A549 treated with AZD2906 at 1 μM for 4 hours (cell line): ENCODE results near the gene PABPN1. TPM values are rescaled to one million over a fixed set of nuclear protein-coding genes. Genes with fewer than 3 reads are reported as not detected.

Experiments used
- total RNA-seq: library from RNA; stranded (reverse); fragments of 200-300 nt; extraction: Qiagen RNA extraction; gene quantifications from 5 replicates; pipeline ENCODE4 v1.2.3, GENCODE V29; 2022

PABPN1 gene, protein sequence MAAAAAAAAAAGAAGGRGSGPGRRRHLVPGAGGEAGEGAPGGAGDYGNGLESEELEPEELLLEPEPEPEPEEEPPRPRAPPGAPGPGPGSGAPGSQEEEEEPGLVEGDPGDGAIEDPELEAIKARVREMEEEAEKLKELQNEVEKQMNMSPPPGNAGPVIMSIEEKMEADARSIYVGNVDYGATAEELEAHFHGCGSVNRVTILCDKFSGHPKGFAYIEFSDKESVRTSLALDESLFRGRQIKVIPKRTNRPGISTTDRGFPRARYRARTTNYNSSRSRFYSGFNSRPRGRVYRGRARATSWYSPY
- total RNA-seq: 132 to 144 TPM (median 142 TPM) in 5 replicates

DNA sequence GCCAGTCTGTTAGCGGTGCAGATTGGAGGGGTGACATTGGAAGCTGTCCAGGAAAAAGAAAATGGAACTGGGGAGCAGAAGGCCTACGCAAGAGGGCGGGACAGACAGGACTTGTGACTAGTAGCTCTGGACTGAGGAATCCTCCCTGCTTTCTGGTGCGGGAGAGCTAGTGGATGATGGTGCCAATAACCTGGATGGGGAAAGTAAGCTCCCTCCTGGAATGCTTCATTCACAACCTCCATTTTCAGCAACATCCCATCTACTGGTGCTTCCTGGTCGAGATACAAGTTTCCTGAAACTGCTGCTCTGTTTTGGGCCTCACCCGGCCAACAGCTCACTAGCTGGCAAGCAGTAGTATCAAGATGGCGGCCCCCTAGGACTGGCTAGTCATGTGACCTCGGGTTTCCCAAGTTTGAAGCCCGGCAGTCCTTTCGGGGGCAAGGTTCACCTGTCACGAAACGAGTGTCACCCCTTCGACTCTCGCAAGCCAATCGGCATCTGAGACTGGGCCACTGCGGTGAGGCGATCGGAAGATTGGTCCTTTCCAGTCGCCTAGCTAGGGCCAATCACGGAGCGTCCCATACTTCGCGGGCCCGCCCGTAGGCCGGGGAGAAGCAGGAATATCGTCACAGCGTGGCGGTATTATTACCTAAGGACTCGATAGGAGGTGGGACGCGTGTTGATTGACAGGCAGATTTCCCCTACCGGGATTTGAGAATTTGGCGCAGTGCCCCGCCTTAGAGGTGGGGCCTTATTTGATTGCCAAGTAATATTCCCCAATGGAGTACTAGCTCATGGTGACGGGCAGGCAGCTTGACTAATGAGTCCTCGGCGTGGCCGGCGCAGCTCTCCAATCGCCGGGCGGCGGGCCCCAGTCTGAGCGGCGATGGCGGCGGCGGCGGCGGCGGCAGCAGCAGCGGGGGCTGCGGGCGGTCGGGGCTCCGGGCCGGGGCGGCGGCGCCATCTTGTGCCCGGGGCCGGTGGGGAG, at the start of gene PABPN1:
TSS of gene PABPN1 (plus strand) at position 874 of the 988 bp plus-strand sequence. CDS start at position 887, 13 bp downstream.

DNA sequence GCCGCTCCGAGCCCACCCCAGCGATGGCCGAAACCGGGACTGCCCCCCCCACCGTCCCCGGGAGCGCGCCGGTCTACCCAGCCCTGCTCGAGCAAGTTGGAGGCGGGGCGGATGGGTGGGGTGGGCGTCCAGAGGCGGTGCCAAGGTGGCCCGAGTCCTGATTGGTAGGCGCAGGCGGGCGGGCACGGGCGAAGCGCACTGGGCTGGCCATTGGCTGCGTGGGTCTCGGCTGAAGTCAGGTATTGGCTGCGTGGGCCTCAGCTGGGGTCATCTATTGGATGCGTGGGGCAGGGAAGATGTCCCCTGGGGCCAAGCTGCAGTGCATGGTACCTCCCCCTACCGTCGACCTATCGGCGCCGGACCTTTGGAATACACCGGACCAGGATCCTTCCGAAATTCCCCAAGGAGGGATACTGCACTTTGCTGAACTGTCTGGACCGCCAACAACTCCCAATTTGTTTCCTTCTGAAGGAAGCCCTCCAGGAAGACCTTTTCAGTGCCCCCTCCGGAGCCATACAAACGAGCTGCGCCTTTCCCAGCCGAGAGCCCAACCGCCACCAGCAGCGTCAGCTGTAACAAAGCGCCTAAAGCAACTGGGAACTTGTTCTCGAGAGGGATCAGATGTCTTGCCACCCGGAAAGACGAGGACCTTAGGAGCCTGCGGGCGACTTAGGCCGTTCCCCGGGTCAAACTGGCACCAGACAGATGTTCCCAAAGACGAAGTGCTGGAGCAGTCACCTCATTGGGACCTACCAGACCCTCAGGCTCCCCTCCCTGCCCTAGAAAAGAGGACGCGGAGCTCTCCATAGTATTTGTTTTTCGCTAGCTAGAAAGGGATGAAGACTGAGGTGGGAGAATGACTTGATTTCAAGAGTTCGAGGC, 35.0 kb upstream of the PABPN1 start, which contains the start of gene HOMEZ:
TSS of gene HOMEZ (minus strand) at position 113 of the 882 bp plus-strand sequence. CDS start 180 bp downstream, outside the sequence.

DNA sequence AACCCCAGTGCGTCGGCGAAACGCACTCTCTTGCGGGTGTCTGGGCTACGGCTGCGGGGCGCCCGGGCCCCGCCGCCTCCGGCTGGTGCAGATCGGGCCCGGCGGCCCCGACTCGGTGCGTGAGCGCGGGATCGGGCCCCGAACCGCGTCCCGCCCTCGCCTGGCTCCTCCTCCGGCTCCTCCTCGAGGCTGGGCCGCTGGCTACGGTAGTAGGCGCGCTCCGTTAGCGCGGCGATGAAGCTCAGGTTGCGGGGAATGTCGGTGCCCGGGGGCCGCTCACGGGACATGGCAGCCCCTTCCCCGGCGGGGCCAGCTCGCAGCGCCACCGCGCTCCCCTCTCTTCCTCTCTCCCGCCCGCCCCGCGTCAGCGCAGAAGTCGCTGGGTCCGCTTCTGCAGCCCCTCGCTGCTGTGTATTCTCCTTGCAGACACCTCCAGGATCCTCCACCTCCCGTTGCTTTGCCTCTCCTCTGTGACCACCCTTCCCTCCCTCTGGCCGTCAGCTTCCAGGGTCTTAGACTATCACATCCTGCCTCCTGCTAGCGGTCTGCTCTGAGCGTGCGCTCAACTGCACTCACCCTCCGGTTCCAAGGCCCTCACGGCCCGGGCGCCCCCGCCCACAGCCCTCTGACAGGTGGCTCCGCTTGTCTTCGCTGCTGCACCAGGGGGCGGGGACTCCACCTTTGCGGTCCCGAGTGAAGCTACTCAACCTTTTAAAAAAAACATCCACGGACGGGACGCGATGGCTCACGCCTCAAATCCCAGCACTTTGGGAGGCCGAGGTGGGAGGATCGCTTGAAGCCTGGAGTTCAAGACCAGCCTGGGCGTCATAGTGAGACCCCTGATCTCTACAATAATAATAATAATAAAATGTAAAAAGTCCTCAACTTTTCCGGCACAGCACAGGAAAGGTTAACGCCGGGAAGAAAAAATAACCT, 18.7 kb upstream of the PABPN1 start, which contains the start of gene PPP1R3E:
TSS of gene PPP1R3E (minus strand) at position 570 of the 936 bp plus-strand sequence. CDS start at position 287, 283 bp downstream.

DNA sequence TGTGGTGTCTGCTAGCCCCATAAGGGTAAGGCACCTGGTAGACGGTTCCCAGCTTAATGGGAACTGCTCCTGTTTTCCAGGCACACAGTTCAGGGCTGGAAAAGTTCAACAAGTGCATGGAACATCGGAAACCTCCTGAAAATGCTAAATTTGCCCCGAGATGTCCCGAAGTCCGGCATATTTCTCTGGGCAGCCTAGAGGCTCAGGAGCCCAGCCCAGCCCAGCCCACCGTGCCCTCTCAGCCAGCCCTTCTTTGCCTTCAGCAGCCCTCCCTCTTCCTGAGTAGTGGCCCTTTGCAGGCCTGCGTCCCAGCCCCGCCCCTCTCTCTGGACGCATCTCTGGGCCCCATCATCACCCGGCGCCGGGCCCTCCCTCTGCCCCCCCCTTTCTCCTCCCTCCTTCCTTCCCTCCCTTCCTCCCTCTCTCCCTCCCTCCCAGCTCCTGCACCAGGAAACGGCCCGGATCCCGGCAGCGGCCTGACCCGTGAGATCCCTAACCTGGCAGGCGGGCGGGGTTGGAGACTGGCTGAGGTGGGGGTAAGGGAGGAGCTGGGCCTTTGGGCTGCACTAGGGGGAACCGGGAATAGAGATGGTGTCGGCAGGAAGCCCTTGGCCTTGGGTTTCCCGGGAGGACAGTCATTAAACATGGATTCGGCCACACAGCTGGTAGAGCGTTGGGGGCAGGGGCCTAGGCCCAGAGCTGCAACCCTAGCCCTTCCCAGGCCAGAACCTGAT, 14.7 kb upstream of the PABPN1 start, which contains the start of gene BCL2L2:
TSS of gene BCL2L2 (plus strand) at position 422 of the 734 bp plus-strand sequence. CDS start 935 bp downstream, outside the sequence.

DNA sequence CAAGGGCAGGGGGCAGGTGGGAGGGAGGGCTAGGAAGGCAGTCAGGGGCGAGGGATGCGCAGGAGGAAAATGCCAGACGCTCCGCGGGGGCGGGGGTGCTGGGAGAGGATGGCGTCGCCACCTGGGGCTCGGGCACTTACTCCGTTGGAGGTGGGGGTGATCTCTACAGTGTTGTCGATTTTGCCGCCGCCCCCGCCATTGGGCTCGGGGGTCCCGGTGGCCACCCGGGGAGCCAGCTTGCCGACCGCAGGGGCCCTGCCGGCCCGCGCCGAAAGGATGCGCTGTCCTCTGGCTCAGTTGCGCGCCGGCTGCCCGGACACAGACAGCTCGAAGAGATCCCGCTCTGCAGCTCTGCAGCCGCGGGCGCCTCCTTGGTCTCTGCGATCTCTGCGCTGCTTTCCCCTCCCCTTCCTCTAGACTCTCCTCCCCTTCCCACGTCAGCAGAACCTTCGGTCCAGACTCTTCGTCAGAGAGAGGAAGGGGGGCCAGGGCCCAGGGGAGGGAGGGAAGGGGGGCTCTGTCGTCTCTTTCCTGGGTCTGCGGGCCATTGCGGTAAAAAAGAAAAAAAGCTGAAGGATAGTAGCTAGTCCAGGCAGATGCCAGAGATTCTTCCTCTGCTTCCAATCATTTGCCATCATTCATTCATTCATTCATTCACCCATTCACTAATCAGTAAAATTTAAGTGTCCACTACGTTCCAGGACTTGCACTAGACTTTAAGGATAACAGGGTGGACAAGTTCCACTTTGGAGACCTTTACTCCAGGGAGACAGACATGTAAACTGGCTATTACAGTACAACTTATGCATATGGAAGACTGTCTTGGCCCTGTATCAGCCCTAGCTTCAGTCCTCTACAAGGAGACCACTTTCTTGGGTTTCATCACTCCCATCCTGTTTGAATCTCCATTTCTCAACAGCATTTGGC, 31.5 kb downstream of the PABPN1 start, which contains the start of gene SLC22A17:
TSS of gene SLC22A17 (minus strand) at position 382 of the 927 bp plus-strand sequence.

DNA sequence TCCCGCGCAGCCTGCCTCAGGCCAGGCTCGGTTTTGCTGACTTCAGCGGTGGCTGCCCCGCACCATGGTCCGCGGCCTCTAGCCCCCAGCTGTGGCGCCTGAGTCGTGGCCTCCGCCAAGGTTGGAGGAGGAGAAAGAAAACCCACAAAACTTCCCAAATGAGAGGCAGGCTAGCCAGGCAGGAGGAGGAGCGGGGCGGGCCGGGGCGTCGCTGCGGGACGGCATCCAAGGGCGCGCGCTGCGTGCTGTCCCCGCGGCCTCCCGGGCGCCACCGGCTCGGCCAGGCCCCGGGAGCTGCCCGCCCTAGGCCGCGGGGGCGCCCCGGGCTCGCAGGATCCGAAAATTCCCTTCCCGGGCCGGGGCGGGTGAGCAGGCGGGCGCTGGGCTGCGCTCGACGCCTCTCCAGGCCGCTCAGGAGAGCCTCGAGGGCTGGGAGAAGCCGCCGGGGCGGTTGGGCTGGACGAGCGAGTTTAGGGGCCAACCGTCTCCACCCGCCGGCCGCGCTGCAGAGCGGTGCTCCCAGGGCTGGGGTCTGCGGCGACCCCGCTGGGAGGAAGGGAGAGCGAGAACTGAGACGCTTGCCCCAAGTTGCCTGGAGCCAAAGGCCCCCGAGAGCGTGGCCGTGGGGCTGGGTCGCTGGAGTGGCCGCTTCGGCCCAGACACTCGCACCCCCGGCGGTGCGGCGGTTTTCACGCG, 43.9 kb downstream of the PABPN1 start, which contains the start of gene EFS:
TSS of gene EFS (minus strand) at position 137 of the 696 bp plus-strand sequence. CDS start 147 bp downstream, outside the sequence.

DNA sequence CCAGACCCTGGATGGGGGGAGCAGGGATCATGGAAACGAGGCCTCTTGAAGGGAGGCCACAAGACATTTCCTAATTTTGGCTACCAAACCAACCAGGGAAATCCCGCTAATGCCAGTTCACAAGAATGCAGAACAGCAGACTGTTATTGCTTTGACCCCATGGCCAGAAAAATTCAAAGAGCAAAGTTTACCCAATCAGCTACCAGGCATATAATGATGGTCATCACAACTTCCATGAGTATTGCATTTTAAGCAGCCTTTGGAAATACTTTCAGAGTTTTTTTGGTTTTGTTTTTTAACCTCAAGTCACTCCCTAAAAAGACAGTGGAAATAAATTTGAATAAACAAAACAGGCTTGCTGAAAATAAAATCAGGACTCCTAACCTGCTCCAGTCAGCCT, 51.3 kb downstream of the PABPN1 start, which contains the start of gene IL25:
TSS of gene IL25 (plus strand) at position 301 of the 400 bp plus-strand sequence.

Other genes starting within 250 kb of the PABPN1 start
- 79.6 to 94.2 TPM (median 84.7 TPM) in 5 replicates for gene ACIN1, start 226.3 kb upstream of the PABPN1 start, total RNA-seq
- 74.5 to 105 TPM (median 99.7 TPM) in 5 replicates for gene C14orf119, start 226.0 kb upstream of the PABPN1 start, total RNA-seq
- gene CIROP, start 216.5 kb upstream of the PABPN1 start, total RNA-seq: not detected in 5 replicates
- gene CEBPE, start 202.2 kb upstream of the PABPN1 start, total RNA-seq: 0.06 TPM in 1 of 5 replicates, not detected in the others
- 1.8 to 2.8 TPM (median 1.9 TPM) in 5 replicates for gene SLC7A8, start 137.8 kb upstream of the PABPN1 start, total RNA-seq
- not detected in 5 replicates for gene RNF212B, start 83.5 kb upstream of the PABPN1 start, total RNA-seq
- 7.0 to 11.6 TPM (median 9.3 TPM) in 5 replicates for gene HOMEZ, start 35.3 kb upstream of the PABPN1 start, total RNA-seq
- 2.6 to 3.7 TPM (median 2.8 TPM) in 5 replicates for gene PPP1R3E, start 18.6 kb upstream of the PABPN1 start, total RNA-seq
- gene BCL2L2, start 14.6 kb upstream of the PABPN1 start, total RNA-seq: 16.2 to 18.1 TPM (median 17.3 TPM) in 5 replicates
- gene SLC22A17, start 31.4 kb downstream of the PABPN1 start, total RNA-seq: 5.5 to 7.4 TPM (median 6.7 TPM) in 5 replicates
- gene EFS, start 43.7 kb downstream of the PABPN1 start, total RNA-seq: not detected in 5 replicates
- gene IL25, start 51.4 kb downstream of the PABPN1 start, total RNA-seq: not detected in 5 replicates
- gene CMTM5, start 55.6 kb downstream of the PABPN1 start, total RNA-seq: not detected in 5 replicates
- gene MYH6, start 86.8 kb downstream of the PABPN1 start, total RNA-seq: 0.08 to 0.17 TPM (median 0.10 TPM) in 5 replicates
- 0.01 to 0.02 TPM (median 0.02 TPM) in 4 of 5 replicates, not detected in the other for gene MYH7, start 114.2 kb downstream of the PABPN1 start, total RNA-seq
- gene NGDN, start 148.2 kb downstream of the PABPN1 start, total RNA-seq: 57.8 to 65.9 TPM (median 60.1 TPM) in 5 replicates
- gene ZFHX2, start 230.3 kb downstream of the PABPN1 start, total RNA-seq: 0.35 to 0.95 TPM (median 0.56 TPM) in 5 replicates
- 12.3 to 15.0 TPM (median 12.8 TPM) in 5 replicates for gene THTPA, start 234.8 kb downstream of the PABPN1 start, total RNA-seq
- gene AP1G2, start 246.3 kb downstream of the PABPN1 start, total RNA-seq: 35.3 to 51.0 TPM (median 48.3 TPM) in 5 replicates